GM12873 (cell line): ENCODE measurements around the gene DOCK4.

ENCODE experiments used
- CTCF ChIP-seq: IDR thresholded peaks from 2 replicates; pipeline ENCODE4 v1.5.1; 2012; ENCODE audit warnings: low read depth, mild to moderate bottlenecking, moderate library complexity, low read length, control low read depth; ENCODE audit not compliant: insufficient read depth; ENCODE audit errors: missing control alignments

The DOCK4 gene

GRCh38 chr7:112068967-112069366, 137.2 kb downstream of the DOCK4 start:
- no peak for TF ChIP-seq CTCF

- TF ChIP-seq CTCF: no peak
Measured at GRCh38 chr7:112067632-112068540, 138.3 kb downstream of the DOCK4 start.

- no peak for TF ChIP-seq CTCF
Measured at GRCh38 chr7:112067200-112067599, 139.0 kb downstream of the DOCK4 start.

GRCh38 chr7:112065758-112066157, 140.4 kb downstream of the DOCK4 start:
- no peak for TF ChIP-seq CTCF

- TF ChIP-seq CTCF: no peak
Measured at GRCh38 chr7:112064627-112065385, 141.4 kb downstream of the DOCK4 start.

- TF ChIP-seq CTCF: no peak
Measured at GRCh38 chr7:112063974-112064373, 142.2 kb downstream of the DOCK4 start.

GRCh38 chr7:112061051-112061450, 145.1 kb downstream of the DOCK4 start:
- TF ChIP-seq CTCF: no peak
